Measurements from ENCODE around the gene PKD1L1. TPM values are rescaled to one million over a fixed set of nuclear protein-coding genes. Genes with fewer than 3 reads are reported as not detected.

The PKD1L1 gene
- total and polyA plus RNA-seq, 3 donors from 2014 or later: 4.0 to 4.8 (median 4.2) TPM

- no peaks in the 10 kb centered on the region for H3K27me3 ChIP-seq
- no peak for DNase-seq
- no peak overlapping the region for H3K27ac ChIP-seq
- no peaks in the 10 kb centered on the region for H3K36me3 ChIP-seq (ENCODE audit: low read depth, missing control alignments)
- peaks cover 3% of the 10 kb centered on the region for H3K4me1 ChIP-seq
- WGBS, 2 donors: 69 to 74% methylated on average over 4 of the region's 4 CpGs
- intact Hi-C loops (cut with DNase I; ENCODE audit: low total_unique reads): no loop called here
- H3K9me3 ChIP-seq: no peaks in the 10 kb centered on the region
- TF ChIP-seq POLR2A (IDR thresholded peaks at IDR 0.05) (no peak), CTCF (IDR thresholded peaks at IDR 0.05) (no peak)
- H3K4me3 ChIP-seq: no peak overlapping the region
Observed at GRCh38 chr7:47791682-47792081, 156.6 kb downstream of the PKD1L1 start.

- no peak for DNase-seq
- TF ChIP-seq POLR2A (IDR thresholded peaks at IDR 0.05): no peak
- TF ChIP-seq CTCF (IDR thresholded peaks at IDR 0.05): no peak
- H3K27ac ChIP-seq: no peak overlapping the region
- no peak overlapping the region for H3K4me3 ChIP-seq
- no peaks in the 10 kb centered on the region for H3K36me3 ChIP-seq (ENCODE audit: low read depth, missing control alignments)
- H3K4me1 ChIP-seq: peaks cover 25% of the 10 kb centered on the region
- intact Hi-C loops (cut with DNase I; ENCODE audit: low total_unique reads): no loop called here
- no peaks in the 10 kb centered on the region for H3K27me3 ChIP-seq
- 96 to 100% methylated on average over 4 of the region's 4 CpGs for WGBS, 2 donors
- no peaks in the 10 kb centered on the region for H3K9me3 ChIP-seq
Observed at GRCh38 chr7:47788083-47788482, 160.2 kb downstream of the PKD1L1 start.

- Histone ChIP-seq H3K36me3 (ENCODE audit: low read depth, missing control alignments) (no peaks in the 10 kb centered on the region), H3K27me3 (no peaks in the 10 kb centered on the region), H3K4me3 (no peak overlapping the region), H3K4me1 (peaks cover 29% of the 10 kb centered on the region), H3K9me3 (no peaks in the 10 kb centered on the region), H3K27ac (peak overlapping the region in 1 of 2 donors; percentile 12)
- 82 to 84% methylated on average over 9 of the region's 9 CpGs for WGBS, 2 donors
- TF ChIP-seq POLR2A (IDR thresholded peaks at IDR 0.05): no peak
- no peak for TF ChIP-seq CTCF (IDR thresholded peaks at IDR 0.05)
- intact Hi-C loops (cut with DNase I; ENCODE audit: low total_unique reads): no loop called here
- DNase-seq: no peak
Observed at GRCh38 chr7:47787249-47788069, 160.8 kb downstream of the PKD1L1 start.

- Histone ChIP-seq H3K4me3 (no peak overlapping the region), H3K27ac (peak overlapping the region in 1 of 2 donors; percentile 12), H3K9me3 (no peaks in the 10 kb centered on the region), H3K27me3 (no peaks in the 10 kb centered on the region), H3K36me3 (ENCODE audit: low read depth, missing control alignments) (no peaks in the 10 kb centered on the region), H3K4me1 (peaks cover 31% of the 10 kb centered on the region)
- TF ChIP-seq CTCF (IDR thresholded peaks at IDR 0.05) (no peak), POLR2A (IDR thresholded peaks at IDR 0.05) (no peak)
- intact Hi-C loops (cut with DNase I; ENCODE audit: low total_unique reads): no loop called here
- 35 to 49% methylated on average over 11 of the region's 11 CpGs for WGBS, 2 donors
- peak; percentile 42 for DNase-seq
Observed at GRCh38 chr7:47786557-47787248, 161.6 kb downstream of the PKD1L1 start.
